RWPE2 (cell line): ENCODE data around the gene AUNIP.

Experiments
- ATAC-seq: fragments of 200-7000 bp; cut with Tn5 transposase; 3 replicates; pipeline ENCODE4 v1.9.1; 2021; ENCODE audit warnings: low read depth
- DNase-seq: peaks from one replicate; pipeline ENCODE4 v3.0.0-alpha.2; 2020; ENCODE audit warnings: low spot score
- H3K27ac ChIP-seq: fragments of 450-650 bp; 2 replicates; pipeline ENCODE4 v1.5.1; 2017; ENCODE audit warnings: mild to moderate bottlenecking; ENCODE audit not compliant: poor library complexity, severe bottlenecking
- H3K27me3 ChIP-seq: fragments of 250-450 bp; sonication (Bioruptor Pico); 2 replicates; pipeline ENCODE4 v1.5.1; 2021; ENCODE audit warnings: mild to moderate bottlenecking, moderate library complexity; ENCODE audit not compliant: insufficient read depth, poor library complexity, severe bottlenecking
- H3K36me3 ChIP-seq: fragments of 250-450 bp; sonication (Bioruptor Pico); 2 replicates; pipeline ENCODE4 v1.5.1; 2020; ENCODE audit warnings: low read depth, mild to moderate bottlenecking, moderate library complexity
- H3K4me1 ChIP-seq: fragments of 250-450 bp; sonication (Bioruptor Pico); 2 replicates; pipeline ENCODE4 v1.5.1; 2021; ENCODE audit warnings: mild to moderate bottlenecking, moderate library complexity; ENCODE audit not compliant: insufficient read depth, poor library complexity, severe bottlenecking
- H3K4me3 ChIP-seq: fragments of 250-450 bp; sonication (Bioruptor Pico); 2 replicates; pipeline ENCODE4 v1.5.1; 2021; ENCODE audit warnings: mild to moderate bottlenecking, moderate library complexity; ENCODE audit not compliant: severe bottlenecking
- H3K9me3 ChIP-seq: fragments of 250-450 bp; sonication (Bioruptor Pico); 2 replicates; pipeline ENCODE4 v1.5.1; 2021; ENCODE audit warnings: mild to moderate bottlenecking, moderate library complexity; ENCODE audit not compliant: severe bottlenecking
- CTCF ChIP-seq: fragments of 450-650 bp; IDR thresholded peaks from one replicate; pipeline ENCODE4 v1.5.1; 2017; ENCODE audit warnings: mild to moderate bottlenecking, moderate library complexity; ENCODE audit not compliant: poor library complexity, severe bottlenecking

Gene AUNIP

DNA sequence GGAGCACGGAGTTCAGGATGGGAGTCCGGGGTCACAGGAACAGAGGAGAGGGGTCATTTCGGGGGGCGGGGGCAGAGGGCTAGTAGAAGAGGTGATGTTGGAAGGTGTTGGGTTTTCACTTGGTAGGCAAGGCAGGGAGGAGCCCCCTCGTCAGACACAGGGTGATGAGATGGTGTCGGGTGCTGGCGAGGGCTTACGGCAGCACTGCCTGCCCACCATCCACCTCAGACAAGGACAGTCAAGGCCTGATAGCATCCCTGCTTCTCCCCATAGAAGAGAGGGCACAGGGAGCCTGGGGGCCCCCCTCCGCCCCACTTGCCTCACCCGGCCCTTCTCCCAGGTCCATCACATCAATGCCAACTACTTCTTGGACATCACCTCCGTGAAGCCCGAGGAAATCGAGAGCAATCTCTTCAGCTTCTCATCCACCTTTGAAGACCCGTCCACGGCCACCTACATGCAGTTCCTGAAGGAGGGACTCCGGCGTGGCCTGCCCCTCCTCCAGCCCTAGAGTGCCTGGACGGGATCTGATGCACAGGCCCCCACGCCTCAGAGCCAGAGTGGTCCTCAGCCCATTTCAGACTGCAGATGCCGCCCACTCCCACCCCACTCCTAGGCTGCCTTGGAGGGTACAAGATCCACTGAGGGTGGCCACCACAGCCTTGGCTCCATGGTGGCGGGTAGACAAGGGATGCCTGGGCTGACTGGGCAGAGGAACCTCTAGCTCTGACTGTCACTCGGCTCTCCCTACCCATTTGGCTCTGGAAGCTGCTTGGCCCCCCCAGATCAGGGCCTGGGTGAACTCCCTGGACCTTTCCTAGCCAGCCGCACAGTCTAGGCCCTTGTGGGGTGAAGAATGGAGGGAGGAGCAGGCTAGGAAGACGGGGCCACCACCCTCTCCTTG lies 43.8 kb downstream of the AUNIP start:
- no peak for ATAC-seq
- no peak for DNase-seq
- Histone ChIP-seq H3K4me1 (no peaks in the 10 kb centered on the region), H3K27me3 (no peaks in the 10 kb centered on the region), H3K4me3 (no peak overlapping the region), H3K27ac (no peak overlapping the region), H3K36me3 (peaks cover 11% of the 10 kb centered on the region; the same call in 1 of the 2 replicates), H3K9me3 (no peaks in the 10 kb centered on the region)
- TF ChIP-seq CTCF = no peak

GRCh38 chr1:25814549-25815087 lies 44.6 kb downstream of the AUNIP start:
- Histone ChIP-seq H3K36me3 (peaks cover 11% of the 10 kb centered on the region; the same call in 1 of the 2 replicates), H3K27ac (no peak overlapping the region), H3K4me1 (no peaks in the 10 kb centered on the region), H3K27me3 (no peaks in the 10 kb centered on the region), H3K4me3 (no peak overlapping the region), H3K9me3 (no peaks in the 10 kb centered on the region)
- DNase-seq (no peak), ATAC-seq (no peak)
- no peak for TF ChIP-seq CTCF

- no peaks in the 10 kb centered on the region for H3K27me3 ChIP-seq
- H3K9me3 ChIP-seq = no peaks in the 10 kb centered on the region
- no peak for ATAC-seq
- no peak overlapping the region for H3K27ac ChIP-seq
- no peak for DNase-seq
- H3K4me3 ChIP-seq = no peak overlapping the region
- peaks cover 11% of the 10 kb centered on the region; the same call in 1 of the 2 replicates for H3K36me3 ChIP-seq
- TF ChIP-seq CTCF = no peak
- no peaks in the 10 kb centered on the region for H3K4me1 ChIP-seq
Observed at GRCh38 chr1:25813734-25814471, 45.4 kb downstream of the AUNIP start.

DNA sequence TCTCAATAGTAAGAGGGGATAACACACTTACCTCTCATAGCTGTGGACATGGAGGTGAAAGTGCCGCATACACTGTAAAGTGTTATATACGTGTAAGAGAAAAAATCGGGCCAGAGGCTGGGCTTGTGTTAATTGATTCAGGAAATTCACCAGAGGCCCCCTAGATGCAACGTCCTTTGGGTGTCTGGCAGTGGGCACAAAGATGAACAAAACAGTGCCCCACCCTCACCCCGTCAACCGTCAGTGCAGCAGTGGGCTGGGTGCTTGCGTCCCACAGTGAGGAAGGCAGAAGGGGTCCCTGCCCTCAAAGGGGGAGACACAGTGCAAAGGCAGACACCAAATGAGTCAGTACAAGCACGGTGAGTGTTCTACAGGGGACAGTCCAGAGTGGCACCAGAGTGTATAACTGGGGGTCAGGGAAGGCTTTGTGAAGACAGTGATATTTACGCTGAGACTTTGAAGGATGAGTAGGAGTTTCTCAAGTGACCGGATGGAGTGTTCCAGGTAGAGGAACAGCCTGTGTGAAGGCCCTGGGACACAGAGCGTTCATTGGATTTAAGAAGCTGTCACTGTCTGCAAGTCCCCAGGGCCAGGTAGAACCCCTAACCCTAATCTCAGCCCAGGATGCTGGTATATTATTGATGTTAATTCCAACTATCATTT lies 46.1 kb downstream of the AUNIP start:
- Histone ChIP-seq H3K9me3 (no peaks in the 10 kb centered on the region), H3K4me1 (no peaks in the 10 kb centered on the region), H3K27ac (no peak overlapping the region), H3K36me3 (peaks cover 11% of the 10 kb centered on the region; the same call in 1 of the 2 replicates), H3K4me3 (no peak overlapping the region), H3K27me3 (no peaks in the 10 kb centered on the region)
- TF ChIP-seq CTCF = no peak
- ATAC-seq (no peak), DNase-seq (no peak)
